MV-4-11 (cell line): ENCODE data around the gene PARN.

Experiments used
- DNase-seq: peaks from one replicate; lab custom pipeline; 2025; lab: John Stamatoyannopoulos, UW

PARN gene

GRCh38 chr16:14499110-14499509 lies 130.9 kb downstream of the PARN start:
- no peak for DNase-seq

GRCh38 chr16:14497245-14498082 lies 132.6 kb downstream of the PARN start:
- no peak for DNase-seq

- no peak for DNase-seq
Measured at GRCh38 chr16:14496786-14497185, 133.3 kb downstream of the PARN start.

GRCh38 chr16:14496047-14496770 lies 133.9 kb downstream of the PARN start:
- no peak for DNase-seq

- no peak for DNase-seq
Measured at GRCh38 chr16:14495213-14496046, 134.6 kb downstream of the PARN start.

GRCh38 chr16:14494396-14494966 lies 135.6 kb downstream of the PARN start:
- DNase-seq = no peak

GRCh38 chr16:14493791-14494190 lies 136.3 kb downstream of the PARN start:
- DNase-seq = no peak

- DNase-seq = no peak
Measured at GRCh38 chr16:14492614-14493013, 137.4 kb downstream of the PARN start.

- DNase-seq = no peak
Measured at GRCh38 chr16:14491861-14492529, 138.1 kb downstream of the PARN start.

GRCh38 chr16:14490235-14490634 lies 139.8 kb downstream of the PARN start:
- DNase-seq = no peak

GRCh38 chr16:14489460-14489859 lies 140.6 kb downstream of the PARN start:
- peak; percentile 27 for DNase-seq

GRCh38 chr16:14487579-14487978 lies 142.5 kb downstream of the PARN start:
- DNase-seq = no peak

GRCh38 chr16:14486520-14487303 lies 143.3 kb downstream of the PARN start:
- no peak for DNase-seq

- DNase-seq = no peak
Measured at GRCh38 chr16:14485811-14486519, 144.1 kb downstream of the PARN start.

GRCh38 chr16:14485121-14485551 lies 144.9 kb downstream of the PARN start:
- DNase-seq = no peak

- DNase-seq = no peak
Measured at GRCh38 chr16:14483819-14484385, 146.2 kb downstream of the PARN start.

- DNase-seq = no peak
Measured at GRCh38 chr16:14476183-14476582, 153.9 kb downstream of the PARN start.

- no peak for DNase-seq
Measured at GRCh38 chr16:14475370-14476139, 154.5 kb downstream of the PARN start.

GRCh38 chr16:14473488-14473887 lies 156.6 kb downstream of the PARN start:
- DNase-seq = no peak
